Naive thymus-derived CD4-positive, alpha-beta T cell (primary cell): ENCODE measurements around the gene FGFR3. TPM values are rescaled to one million over a fixed set of nuclear protein-coding genes. Genes with fewer than 3 reads are reported as not detected.

Source experiments
- ATAC-seq: fragments of 150-1000 bp; cut with Tn5 transposase; 2 replicates; pipeline ENCODE4 v1.10.0; 2021; ENCODE audit warnings: mild to moderate bottlenecking, moderate library complexity
- CTCF ChIA-PET: fragments of 350-600 bp; sonication (Branson Sonifier 250); formaldehyde crosslinking; loops from one replicate; lab custom pipeline; 2021; ENCODE audit warnings: antibody characterized with exemption; lab: Charles Lee
- POLR2A ChIA-PET: fragments of 350-600 bp; sonication (Branson Sonifier 250); formaldehyde crosslinking; loops from one replicate; lab custom pipeline; 2021; ENCODE audit warnings: antibody characterized with exemption, inconsistent platforms; lab: Charles Lee
- DNase-seq, 9 donors: peaks; one replicate each; pipeline versions ENCODE4 v3.0.0 to v3.0.0-alpha.2; 2020 to 2022; ENCODE audit warnings: mixed read lengths in 1 of 9
- H3K27ac ChIP-seq: one replicate; pipeline ENCODE4 v1.7.0; 2013; ENCODE audit warnings: mild to moderate bottlenecking, low read depth, low read length, moderate library complexity
- H3K27me3 ChIP-seq, 2 donors: one replicate each; pipeline ENCODE4 v1.7.0; 2013; ENCODE audit warnings: low read length in 2 of 2, mild to moderate bottlenecking in 2 of 2, moderate library complexity in 2 of 2; ENCODE audit not compliant: control insufficient read depth in 2 of 2, insufficient read depth in 2 of 2
- H3K36me3 ChIP-seq, 3 experiments: 1 replicate in 2 of 3; 2 replicates in 1 of 3; pipeline ENCODE4 v1.7.0; 2013; ENCODE audit warnings: low read length in 3 of 3, mild to moderate bottlenecking in 3 of 3, moderate library complexity in 1 of 3; ENCODE audit not compliant: insufficient read depth in 3 of 3, control insufficient read depth in 2 of 3
- H3K4me1 ChIP-seq, 2 donors: one replicate each; pipeline ENCODE4 v1.7.0; 2013; ENCODE audit warnings: low read length in 2 of 2, mild to moderate bottlenecking in 2 of 2, moderate library complexity in 1 of 2; ENCODE audit not compliant: control insufficient read depth in 2 of 2, insufficient read depth in 2 of 2
- H3K4me3 ChIP-seq: 2 replicates; pipeline ENCODE4 v1.7.0; 2013; ENCODE audit warnings: mild to moderate bottlenecking, low read length
- H3K9me3 ChIP-seq, 3 experiments: 1 replicate in 2 of 3; 2 replicates in 1 of 3; pipeline ENCODE4 v1.7.0; 2013; ENCODE audit warnings: low read length in 3 of 3; ENCODE audit not compliant: control insufficient read depth in 2 of 3
- H3K27ac Mint-ChIP-seq, 9 donors: one replicate each; pipeline ENCODE4 v1.8.0; 2020 to 2022; ENCODE audit warnings: mixed read lengths in 9 of 9, mild to moderate bottlenecking in 8 of 9, moderate library complexity in 5 of 9, inconsistent platforms in 2 of 9
- H3K27me3 Mint-ChIP-seq, 5 donors: one replicate each; pipeline ENCODE4 v1.8.0; 2021 to 2022; ENCODE audit warnings: mixed read lengths in 5 of 5, mild to moderate bottlenecking in 1 of 5
- H3K36me3 Mint-ChIP-seq, 5 donors: one replicate each; pipeline ENCODE4 v1.8.0; 2020 to 2022; ENCODE audit warnings: mixed read lengths in 5 of 5, mild to moderate bottlenecking in 3 of 5, inconsistent platforms in 1 of 5
- H3K4me1 Mint-ChIP-seq, 7 donors: one replicate each; pipeline ENCODE4 v1.8.0; 2020 to 2022; ENCODE audit warnings: mixed read lengths in 7 of 7, mild to moderate bottlenecking in 3 of 7, inconsistent platforms in 1 of 7
- H3K4me3 Mint-ChIP-seq, 10 donors: one replicate each; pipeline ENCODE4 v1.8.0; 2020 to 2022; ENCODE audit warnings: mild to moderate bottlenecking in 10 of 10, mixed read lengths in 10 of 10, moderate library complexity in 6 of 10, inconsistent platforms in 2 of 10
- H3K9me3 Mint-ChIP-seq, 11 donors: one replicate each; pipeline ENCODE4 v1.8.0; 2020 to 2022; ENCODE audit warnings: mixed read lengths in 11 of 11, mild to moderate bottlenecking in 4 of 11, inconsistent platforms in 1 of 11, moderate library complexity in 1 of 11
- intact Hi-C, 2 donors: fragments of 100-400 bp; cut with micrococcal nuclease; formaldehyde crosslinking; loops; one replicate each; pipeline ENCODE4 v1.15.1; 2023
- polyA plus RNA-seq, 2 donors: library from polyadenylated mRNA; unstranded; fragments of 300-500 nt; fragmentation: Illumina TruSeq; gene quantifications; one replicate each; pipeline ENCODE4 v1.2.3, GENCODE V29; 2021
- total RNA-seq, 6 experiments: library from RNA in 5 of 6; stranded (reverse) in 5 of 6; gene quantifications; 1 replicate in 5 of 6; 2 replicates in 1 of 6; pipeline ENCODE4 v1.2.3 and lab custom pipeline; 2021 to 2026

The FGFR3 gene
- total and polyA plus RNA-seq, 7 experiments from 2014 or later, result 1.0 TPM; not detected in 6

GRCh38 chr4:1763550-1764080, 29.5 kb upstream of the FGFR3 start:
- Histone ChIP-seq H3K36me3 (no peaks in the 10 kb centered on the region), H3K27me3 (no peaks in the 10 kb centered on the region), H3K9me3 (no peaks in the 10 kb centered on the region), H3K27ac (no peak overlapping the region), H3K4me3 (no peak overlapping the region), H3K4me1 (no peaks in the 10 kb centered on the region)
- no peak overlapping the region for H3K4me3 Mint-ChIP-seq
- no peaks in the 10 kb centered on the region for H3K9me3 Mint-ChIP-seq
- peaks cover 0 to 11% (median 0%) of the 10 kb centered on the region in 7 donors for H3K4me1 Mint-ChIP-seq
- no peak overlapping the region for H3K27ac Mint-ChIP-seq
- intact Hi-C loops, result no loop called here
- ATAC-seq (no peak), DNase-seq (no peak)
- ChIA-PET CTCF (no interaction called here), POLR2A (no interaction called here)
- H3K27me3 Mint-ChIP-seq, result peaks cover 4 to 37% (median 18%) of the 10 kb centered on the region in 5 donors
- no peaks in the 10 kb centered on the region for H3K36me3 Mint-ChIP-seq

GRCh38 chr4:1764670-1765069, 28.4 kb upstream of the FGFR3 start:
- Histone ChIP-seq H3K36me3 (no peaks in the 10 kb centered on the region), H3K9me3 (no peaks in the 10 kb centered on the region), H3K27me3 (no peaks in the 10 kb centered on the region), H3K27ac (no peak overlapping the region), H3K4me1 (no peaks in the 10 kb centered on the region), H3K4me3 (no peak overlapping the region)
- peaks cover 0 to 11% (median 0%) of the 10 kb centered on the region in 7 donors for H3K4me1 Mint-ChIP-seq
- ATAC-seq (no peak), DNase-seq (no peak)
- no peaks in the 10 kb centered on the region for H3K9me3 Mint-ChIP-seq
- no peak overlapping the region for H3K27ac Mint-ChIP-seq
- intact Hi-C loops, result no loop called here
- no peak overlapping the region for H3K4me3 Mint-ChIP-seq
- H3K27me3 Mint-ChIP-seq, result peaks cover 4 to 38% (median 20%) of the 10 kb centered on the region in 5 donors
- CTCF ChIA-PET, result no interaction called here
- H3K36me3 Mint-ChIP-seq, result no peaks in the 10 kb centered on the region
- POLR2A ChIA-PET, result no interaction called here

- H3K4me3 ChIP-seq, result no peak overlapping the region
- no peaks in the 10 kb centered on the region for H3K4me1 ChIP-seq
- H3K4me1 Mint-ChIP-seq, result peaks cover 0 to 7% (median 0%) of the 10 kb centered on the region in 7 donors
- H3K27me3 ChIP-seq, result no peaks in the 10 kb centered on the region
- no peaks in the 10 kb centered on the region for H3K36me3 Mint-ChIP-seq
- no peak overlapping the region for H3K27ac ChIP-seq
- H3K4me3 Mint-ChIP-seq, result peak overlapping the region in 2 of 10 donors; percentile 9 to 37
- H3K27ac Mint-ChIP-seq, result peak overlapping the region in 1 of 9 donors; percentile 55
- ATAC-seq (no peak), DNase-seq (no peak)
- H3K9me3 Mint-ChIP-seq, result no peaks in the 10 kb centered on the region
- no peaks in the 10 kb centered on the region for H3K9me3 ChIP-seq
- intact Hi-C loops, result loop anchor here in 1 of 2 donors (2.0 kb wide), 1 partner anchor 27 kb away; the partner anchor contains the start of gene FGFR3
- CTCF ChIA-PET, result no interaction called here
- no peaks in the 10 kb centered on the region for H3K36me3 ChIP-seq
- H3K27me3 Mint-ChIP-seq, result peaks cover 4 to 38% (median 20%) of the 10 kb centered on the region in 5 donors
- POLR2A ChIA-PET, result no interaction called here
These were observed 27.6 kb upstream of the FGFR3 start for GRCh38 chr4:1765409-1766072.

- no peaks in the 10 kb centered on the region for H3K27me3 ChIP-seq
- H3K27ac ChIP-seq, result no peak overlapping the region
- Mint-ChIP-seq H3K27ac (no peak overlapping the region), H3K27me3 (peaks cover 4 to 38% (median 20%) of the 10 kb centered on the region in 5 donors), H3K4me3 (peak overlapping the region in 2 of 10 donors; percentile 25 to 37), H3K4me1 (peaks cover 0 to 7% (median 0%) of the 10 kb centered on the region in 7 donors), H3K36me3 (no peaks in the 10 kb centered on the region), H3K9me3 (no peaks in the 10 kb centered on the region)
- ChIA-PET POLR2A (no interaction called here), CTCF (no interaction called here)
- no peak overlapping the region for H3K4me3 ChIP-seq
- no peaks in the 10 kb centered on the region for H3K4me1 ChIP-seq
- H3K36me3 ChIP-seq, result no peaks in the 10 kb centered on the region
- DNase-seq (no peak), ATAC-seq (no peak)
- no peaks in the 10 kb centered on the region for H3K9me3 ChIP-seq
- intact Hi-C loops, result loop anchor here in 1 of 2 donors (2.0 kb wide), 1 partner anchor 26 kb away; the partner anchor contains the start of gene FGFR3
These were observed 26.7 kb upstream of the FGFR3 start for GRCh38 chr4:1766106-1767060.

- peaks cover 4 to 35% (median 14%) of the 10 kb centered on the region in 5 donors for H3K27me3 Mint-ChIP-seq
- H3K27ac Mint-ChIP-seq, result no peak overlapping the region
- Histone ChIP-seq H3K4me3 (no peak overlapping the region), H3K27ac (no peak overlapping the region), H3K9me3 (no peaks in the 10 kb centered on the region), H3K4me1 (no peaks in the 10 kb centered on the region), H3K36me3 (no peaks in the 10 kb centered on the region), H3K27me3 (no peaks in the 10 kb centered on the region)
- intact Hi-C loops, result loop anchor here in 1 of 2 donors (2.0 kb wide), 1 partner anchor 26 kb away; the partner anchor contains the start of gene FGFR3
- H3K9me3 Mint-ChIP-seq, result no peaks in the 10 kb centered on the region
- H3K4me1 Mint-ChIP-seq, result peaks cover 0 to 9% (median 0%) of the 10 kb centered on the region in 7 donors
- DNase-seq, result no peak
- no peaks in the 10 kb centered on the region for H3K36me3 Mint-ChIP-seq
- ChIA-PET CTCF (no interaction called here), POLR2A (no interaction called here)
- ATAC-seq, result peak; percentile 12
- H3K4me3 Mint-ChIP-seq, result peak overlapping the region in 1 of 10 donors; percentile 71
These were observed 25.9 kb upstream of the FGFR3 start for GRCh38 chr4:1767061-1767769.

- H3K4me1 Mint-ChIP-seq, result peaks cover 0 to 9% (median 0%) of the 10 kb centered on the region in 7 donors
- POLR2A ChIA-PET, result no interaction called here
- CTCF ChIA-PET, result no interaction called here
These were observed 25.2 kb upstream of the FGFR3 start for GRCh38 chr4:1767770-1768366.

More at GRCh38 chr4:1767770-1768366, 25.2 kb upstream of the FGFR3 start:
- no peaks in the 10 kb centered on the region for H3K9me3 ChIP-seq
- no peak overlapping the region for H3K4me3 ChIP-seq
- Mint-ChIP-seq H3K27ac (no peak overlapping the region), H3K4me3 (peak overlapping the region in 9 of 10 donors; percentile 2 to 82 (median 68)), H3K36me3 (no peaks in the 10 kb centered on the region), H3K27me3 (peaks cover 4 to 31% (median 10%) of the 10 kb centered on the region in 5 donors), H3K9me3 (no peaks in the 10 kb centered on the region)
- H3K27me3 ChIP-seq, result no peaks in the 10 kb centered on the region
- H3K27ac ChIP-seq, result no peak overlapping the region
- H3K36me3 ChIP-seq, result no peaks in the 10 kb centered on the region
- intact Hi-C loops, result loop anchor here in 1 of 2 donors (2.0 kb wide), 1 partner anchor 25 kb away; the partner anchor contains the start of gene FGFR3
- DNase-seq (peak in 1 of 9 donors; percentile 50), ATAC-seq (peak; percentile 39)
- H3K4me1 ChIP-seq, result no peaks in the 10 kb centered on the region
